GM21717 (cell line): ENCODE measurements around the gene VEGFA.
A peak's percentile ranks its signal among the peaks of the same experiment; 100 is the strongest.

Experiments used
- ATAC-seq: cut with Tn5 transposase; IDR thresholded peaks from one replicate; pipeline ENCODE4 v1.9.1; 2021; ENCODE audit warnings: mild to moderate bottlenecking, moderate library complexity; ENCODE audit not compliant: unreplicated experiment

Gene VEGFA

GRCh38 chr6:43758617-43759050 lies 11.4 kb upstream of the VEGFA start:
- no peak for ATAC-seq

GRCh38 chr6:43759136-43759906 lies 10.7 kb upstream of the VEGFA start:
- no peak for ATAC-seq

GRCh38 chr6:43759907-43760206 lies 10.2 kb upstream of the VEGFA start:
- ATAC-seq, result no peak

DNA sequence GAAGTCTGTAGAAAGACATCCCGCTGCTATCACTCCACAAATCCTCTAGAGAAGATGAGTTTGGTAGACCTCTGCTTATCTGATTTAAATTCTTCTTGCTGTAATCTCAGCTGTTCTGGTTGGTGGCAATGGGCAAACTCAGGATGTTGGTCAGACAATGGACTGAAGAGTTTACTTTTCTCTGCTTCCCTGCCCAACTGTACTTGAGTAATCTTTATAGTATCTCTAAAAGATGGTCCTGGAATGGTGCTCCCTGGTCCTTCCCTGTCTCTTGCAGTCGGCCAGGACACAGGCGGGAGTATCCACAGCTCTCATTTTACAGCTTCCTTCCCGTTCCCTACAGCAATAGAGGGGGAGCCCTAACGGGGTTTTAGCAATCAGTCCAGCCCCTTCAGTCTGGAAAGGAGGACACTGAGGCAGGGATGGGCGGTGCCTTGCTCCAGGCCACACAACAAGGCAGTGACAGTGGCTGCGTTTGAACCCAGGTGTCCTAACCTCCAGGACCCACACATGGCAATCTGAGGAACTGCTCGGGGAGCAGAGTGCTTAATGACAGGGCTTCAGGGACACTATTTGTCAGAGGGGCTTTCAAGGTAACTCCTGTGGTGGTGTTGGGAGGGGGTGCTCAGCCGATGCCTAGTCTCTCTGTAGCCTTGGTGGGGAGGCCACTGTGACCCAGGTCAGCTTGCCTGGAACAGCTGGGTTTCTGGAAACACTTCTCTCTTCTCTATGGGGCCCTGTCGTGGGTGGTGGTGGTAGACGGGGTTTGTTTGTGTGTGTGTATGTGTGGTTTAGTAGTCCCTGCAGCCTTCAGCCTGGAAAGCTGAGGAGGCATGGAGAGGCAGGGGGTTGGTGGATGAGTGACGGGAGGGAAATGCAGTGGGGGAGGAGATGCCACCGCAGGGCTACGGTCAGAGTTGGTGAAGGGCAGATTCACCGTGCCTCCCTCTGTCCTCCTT lies 9.5 kb upstream of the VEGFA start:
- no peak for ATAC-seq

- ATAC-seq, result no peak
Measured at GRCh38 chr6:43761666-43762409, 8.2 kb upstream of the VEGFA start.

GRCh38 chr6:43762410-43762768 lies 7.6 kb upstream of the VEGFA start:
- no peak for ATAC-seq

GRCh38 chr6:43762966-43763695 lies 6.9 kb upstream of the VEGFA start:
- ATAC-seq, result no peak

GRCh38 chr6:43763812-43764522 lies 6.0 kb upstream of the VEGFA start:
- no peak for ATAC-seq

DNA sequence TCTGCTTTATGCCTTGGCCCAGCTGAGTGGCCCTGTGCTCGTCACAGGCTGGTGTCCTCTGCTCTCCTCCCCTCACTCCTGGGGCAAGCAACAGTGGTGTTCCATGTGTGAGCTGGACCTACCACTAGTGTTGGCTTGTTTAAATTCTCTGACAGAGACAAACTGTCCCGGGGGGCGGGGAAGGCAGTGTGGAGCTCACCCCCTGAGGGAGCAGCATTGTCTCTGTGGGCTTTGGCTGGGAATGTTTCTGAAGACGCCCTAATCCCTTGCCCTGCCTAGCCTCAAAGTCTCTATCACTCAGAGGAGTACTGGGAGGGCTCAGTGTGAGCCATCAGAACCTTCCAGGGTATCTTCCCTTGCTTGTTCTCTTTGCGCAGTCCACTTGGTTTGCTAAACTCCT lies 5.2 kb upstream of the VEGFA start:
- no peak for ATAC-seq

DNA sequence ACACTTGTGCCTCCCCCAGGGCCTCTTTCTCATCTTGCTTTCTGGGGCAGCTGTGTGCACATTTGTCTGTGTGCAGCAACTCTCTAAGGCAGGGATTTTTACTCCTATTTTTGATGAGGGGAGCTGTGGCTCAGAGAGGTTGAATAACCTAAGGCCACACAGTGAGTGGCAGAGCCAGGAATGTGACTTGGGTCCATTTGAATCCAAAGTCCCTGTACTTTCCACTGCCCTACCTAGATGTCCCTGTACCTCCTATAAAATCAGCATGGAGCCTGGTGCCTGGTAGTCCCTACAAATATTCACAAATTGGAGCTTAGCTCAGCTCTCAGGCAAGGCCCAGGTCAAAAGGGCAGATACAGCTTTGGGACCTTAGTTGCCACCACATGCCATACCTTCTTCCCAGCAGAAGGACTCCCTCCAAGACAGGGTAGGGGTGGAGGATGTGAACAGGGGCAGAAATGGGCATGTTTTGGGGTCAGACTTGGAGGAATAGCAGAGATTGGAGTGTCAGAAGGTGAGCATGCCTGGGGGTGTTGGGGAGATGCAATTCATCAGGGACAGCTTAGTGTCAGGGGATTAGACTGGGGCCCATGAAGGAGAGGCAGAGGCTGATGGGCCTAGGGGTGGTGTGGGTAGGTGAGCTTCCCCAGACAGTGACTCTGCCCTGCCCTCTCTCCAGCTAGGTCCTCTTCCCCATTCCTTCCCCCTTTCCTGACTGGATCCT lies 4.1 kb upstream of the VEGFA start:
- ATAC-seq, result no peak

- no peak for ATAC-seq
Measured at GRCh38 chr6:43766500-43766853, 3.5 kb upstream of the VEGFA start.

- no peak for ATAC-seq
Measured at GRCh38 chr6:43766964-43767461, 3.0 kb upstream of the VEGFA start.

- ATAC-seq, result no peak
Measured at GRCh38 chr6:43767553-43768505, 2.2 kb upstream of the VEGFA start.

DNA sequence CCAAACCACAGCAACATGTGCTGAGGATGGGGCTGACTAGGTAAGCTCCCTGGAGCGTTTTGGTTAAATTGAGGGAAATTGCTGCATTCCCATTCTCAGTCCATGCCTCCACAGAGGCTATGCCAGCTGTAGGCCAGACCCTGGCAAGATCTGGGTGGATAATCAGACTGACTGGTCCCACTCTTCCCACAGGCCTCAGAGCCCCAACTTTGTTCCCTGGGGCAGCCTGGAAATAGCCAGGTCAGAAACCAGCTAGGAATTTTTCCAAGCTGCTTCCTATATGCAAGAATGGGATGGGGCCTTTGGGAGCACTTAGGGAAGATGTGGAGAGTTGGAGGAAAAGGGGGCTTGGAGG lies 1.5 kb upstream of the VEGFA start:
- ATAC-seq, result no peak

- no peak for ATAC-seq
Measured at GRCh38 chr6:43768983-43769525, 957 bp upstream of the VEGFA start.

DNA sequence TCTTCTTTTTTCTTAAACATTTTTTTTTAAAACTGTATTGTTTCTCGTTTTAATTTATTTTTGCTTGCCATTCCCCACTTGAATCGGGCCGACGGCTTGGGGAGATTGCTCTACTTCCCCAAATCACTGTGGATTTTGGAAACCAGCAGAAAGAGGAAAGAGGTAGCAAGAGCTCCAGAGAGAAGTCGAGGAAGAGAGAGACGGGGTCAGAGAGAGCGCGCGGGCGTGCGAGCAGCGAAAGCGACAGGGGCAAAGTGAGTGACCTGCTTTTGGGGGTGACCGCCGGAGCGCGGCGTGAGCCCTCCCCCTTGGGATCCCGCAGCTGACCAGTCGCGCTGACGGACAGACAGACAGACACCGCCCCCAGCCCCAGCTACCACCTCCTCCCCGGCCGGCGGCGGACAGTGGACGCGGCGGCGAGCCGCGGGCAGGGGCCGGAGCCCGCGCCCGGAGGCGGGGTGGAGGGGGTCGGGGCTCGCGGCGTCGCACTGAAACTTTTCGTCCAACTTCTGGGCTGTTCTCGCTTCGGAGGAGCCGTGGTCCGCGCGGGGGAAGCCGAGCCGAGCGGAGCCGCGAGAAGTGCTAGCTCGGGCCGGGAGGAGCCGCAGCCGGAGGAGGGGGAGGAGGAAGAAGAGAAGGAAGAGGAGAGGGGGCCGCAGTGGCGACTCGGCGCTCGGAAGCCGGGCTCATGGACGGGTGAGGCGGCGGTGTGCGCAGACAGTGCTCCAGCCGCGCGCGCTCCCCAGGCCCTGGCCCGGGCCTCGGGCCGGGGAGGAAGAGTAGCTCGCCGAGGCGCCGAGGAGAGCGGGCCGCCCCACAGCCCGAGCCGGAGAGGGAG lies 580 bp downstream of the VEGFA start:
- ATAC-seq, result peak; percentile 8

DNA sequence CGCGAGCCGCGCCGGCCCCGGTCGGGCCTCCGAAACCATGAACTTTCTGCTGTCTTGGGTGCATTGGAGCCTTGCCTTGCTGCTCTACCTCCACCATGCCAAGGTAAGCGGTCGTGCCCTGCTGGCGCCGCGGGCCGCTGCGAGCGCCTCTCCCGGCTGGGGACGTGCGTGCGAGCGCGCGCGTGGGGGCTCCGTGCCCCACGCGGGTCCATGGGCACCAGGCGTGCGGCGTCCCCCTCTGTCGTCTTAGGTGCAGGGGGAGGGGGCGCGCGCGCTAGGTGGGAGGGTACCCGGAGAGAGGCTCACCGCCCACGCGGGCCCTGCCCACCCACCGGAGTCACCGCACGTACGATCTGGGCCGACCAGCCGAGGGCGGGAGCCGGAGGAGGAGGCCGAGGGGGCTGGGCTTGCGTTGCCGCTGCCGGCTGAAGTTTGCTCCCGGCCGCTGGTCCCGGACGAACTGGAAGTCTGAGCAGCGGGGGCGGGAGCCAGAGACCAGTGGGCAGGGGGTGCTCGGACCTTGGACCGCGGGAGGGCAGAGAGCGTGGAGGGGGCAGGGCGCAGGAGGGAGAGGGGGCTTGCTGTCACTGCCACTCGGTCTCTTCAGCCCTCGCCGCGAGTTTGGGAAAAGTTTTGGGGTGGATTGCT lies 1.3 kb downstream of the VEGFA start:
- ATAC-seq, result peak; percentile 26
